AG09319 (cell line): ENCODE measurements around the gene KDM4D.
"Not testable (repeated sequence)": the region's sequence is repeated elsewhere in the genome, so short reads cannot be mapped to it uniquely, and the experiment has no call there.

ENCODE experiments used
- DNase-seq: peaks from one replicate; pipeline ENCODE4 v3.0.0-alpha.2; 2010; ENCODE audit warnings: low read depth; ENCODE audit errors: extremely low read depth
- TF ChIP-seq, protein P1 (sequence below): IDR thresholded peaks from 2 replicates; pipeline ENCODE4 v1.5.1; 2011; ENCODE audit warnings: low read depth, mild to moderate bottlenecking, inconsistent platforms, low read length, moderate library complexity

KDM4D gene

DNA sequence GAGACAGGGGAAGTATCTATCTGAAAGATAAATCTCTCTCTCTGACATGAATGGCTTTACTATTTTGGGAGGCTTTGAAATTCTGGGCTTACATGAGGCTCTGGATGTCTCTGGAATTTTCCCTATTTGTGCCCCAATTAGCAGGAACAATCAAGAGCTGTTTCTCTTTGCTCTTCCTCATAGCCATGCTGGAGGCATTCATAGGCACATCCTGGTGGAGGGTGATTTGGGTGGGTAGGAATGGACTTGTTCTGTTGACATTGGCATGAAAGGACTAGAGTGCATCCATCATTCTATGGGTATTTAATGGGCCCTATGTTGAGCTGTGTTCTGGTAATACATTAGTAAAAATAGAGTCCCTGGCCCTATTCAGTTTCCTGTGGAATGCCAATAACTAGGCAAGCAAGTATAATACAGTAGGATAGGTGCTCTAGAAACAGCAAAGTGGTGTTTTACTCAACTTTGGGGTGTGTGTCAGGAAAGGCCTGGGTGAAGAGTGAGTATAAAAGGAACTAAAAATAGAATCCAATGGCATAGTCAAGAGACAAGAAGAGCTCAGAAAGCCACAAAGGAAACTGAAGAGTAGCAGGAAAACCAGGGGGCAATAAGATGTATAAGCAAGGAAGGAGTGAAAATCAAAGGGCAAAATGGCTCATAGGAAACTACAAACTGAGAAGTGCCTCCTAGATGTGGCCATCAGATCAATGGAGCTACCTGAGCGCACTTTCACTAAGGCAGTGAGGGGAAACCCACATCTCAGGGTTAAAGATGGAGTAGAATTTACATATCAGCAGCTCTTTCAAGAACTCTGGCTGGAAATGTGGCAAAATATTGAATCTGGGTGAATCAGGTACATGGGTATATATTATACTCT lies 45.2 kb upstream of the KDM4D start:
- DNase-seq, result no peak
- TF ChIP-seq, protein P1, sequence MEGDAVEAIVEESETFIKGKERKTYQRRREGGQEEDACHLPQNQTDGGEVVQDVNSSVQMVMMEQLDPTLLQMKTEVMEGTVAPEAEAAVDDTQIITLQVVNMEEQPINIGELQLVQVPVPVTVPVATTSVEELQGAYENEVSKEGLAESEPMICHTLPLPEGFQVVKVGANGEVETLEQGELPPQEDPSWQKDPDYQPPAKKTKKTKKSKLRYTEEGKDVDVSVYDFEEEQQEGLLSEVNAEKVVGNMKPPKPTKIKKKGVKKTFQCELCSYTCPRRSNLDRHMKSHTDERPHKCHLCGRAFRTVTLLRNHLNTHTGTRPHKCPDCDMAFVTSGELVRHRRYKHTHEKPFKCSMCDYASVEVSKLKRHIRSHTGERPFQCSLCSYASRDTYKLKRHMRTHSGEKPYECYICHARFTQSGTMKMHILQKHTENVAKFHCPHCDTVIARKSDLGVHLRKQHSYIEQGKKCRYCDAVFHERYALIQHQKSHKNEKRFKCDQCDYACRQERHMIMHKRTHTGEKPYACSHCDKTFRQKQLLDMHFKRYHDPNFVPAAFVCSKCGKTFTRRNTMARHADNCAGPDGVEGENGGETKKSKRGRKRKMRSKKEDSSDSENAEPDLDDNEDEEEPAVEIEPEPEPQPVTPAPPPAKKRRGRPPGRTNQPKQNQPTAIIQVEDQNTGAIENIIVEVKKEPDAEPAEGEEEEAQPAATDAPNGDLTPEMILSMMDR, result no peak

DNA sequence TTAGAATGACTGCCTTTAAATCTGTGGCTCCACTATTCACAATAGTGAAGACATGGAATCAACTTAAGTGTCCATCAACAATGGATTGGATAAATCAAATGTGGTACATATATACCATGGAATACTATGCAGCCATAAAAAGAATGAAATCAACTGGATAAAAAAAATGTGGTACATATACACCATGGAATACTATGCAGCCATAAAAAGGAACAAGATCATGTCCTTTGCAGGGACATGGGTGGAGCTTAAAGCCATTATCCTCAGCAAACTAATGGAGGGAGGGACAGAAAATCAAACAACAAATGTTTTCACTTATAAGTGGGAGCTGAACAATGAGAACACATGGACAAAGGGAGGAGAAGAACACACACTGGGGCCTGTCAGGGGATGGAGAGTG lies 41.4 kb upstream of the KDM4D start:
- not testable (repeated sequence) for DNase-seq

DNA sequence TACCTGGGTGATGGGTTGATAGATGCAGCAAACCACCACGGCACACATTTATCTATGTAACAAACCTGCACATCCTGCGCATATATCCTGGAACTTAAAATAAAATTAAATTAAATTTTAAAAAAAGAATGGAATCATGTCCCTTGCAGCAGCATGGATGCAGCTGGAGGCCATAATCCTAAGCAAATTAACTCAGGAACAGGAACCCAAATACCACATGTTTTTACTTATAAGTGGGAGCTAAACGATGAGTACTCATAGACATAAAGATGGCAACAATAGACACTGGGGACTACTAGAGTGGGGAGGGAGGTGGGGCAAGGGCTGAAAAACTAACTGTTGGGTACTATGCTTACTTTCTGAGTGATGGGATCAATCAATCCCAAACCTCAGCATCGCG lies 41.0 kb upstream of the KDM4D start:
- DNase-seq, result no peak
- TF ChIP-seq, protein P1, result no peak

DNA sequence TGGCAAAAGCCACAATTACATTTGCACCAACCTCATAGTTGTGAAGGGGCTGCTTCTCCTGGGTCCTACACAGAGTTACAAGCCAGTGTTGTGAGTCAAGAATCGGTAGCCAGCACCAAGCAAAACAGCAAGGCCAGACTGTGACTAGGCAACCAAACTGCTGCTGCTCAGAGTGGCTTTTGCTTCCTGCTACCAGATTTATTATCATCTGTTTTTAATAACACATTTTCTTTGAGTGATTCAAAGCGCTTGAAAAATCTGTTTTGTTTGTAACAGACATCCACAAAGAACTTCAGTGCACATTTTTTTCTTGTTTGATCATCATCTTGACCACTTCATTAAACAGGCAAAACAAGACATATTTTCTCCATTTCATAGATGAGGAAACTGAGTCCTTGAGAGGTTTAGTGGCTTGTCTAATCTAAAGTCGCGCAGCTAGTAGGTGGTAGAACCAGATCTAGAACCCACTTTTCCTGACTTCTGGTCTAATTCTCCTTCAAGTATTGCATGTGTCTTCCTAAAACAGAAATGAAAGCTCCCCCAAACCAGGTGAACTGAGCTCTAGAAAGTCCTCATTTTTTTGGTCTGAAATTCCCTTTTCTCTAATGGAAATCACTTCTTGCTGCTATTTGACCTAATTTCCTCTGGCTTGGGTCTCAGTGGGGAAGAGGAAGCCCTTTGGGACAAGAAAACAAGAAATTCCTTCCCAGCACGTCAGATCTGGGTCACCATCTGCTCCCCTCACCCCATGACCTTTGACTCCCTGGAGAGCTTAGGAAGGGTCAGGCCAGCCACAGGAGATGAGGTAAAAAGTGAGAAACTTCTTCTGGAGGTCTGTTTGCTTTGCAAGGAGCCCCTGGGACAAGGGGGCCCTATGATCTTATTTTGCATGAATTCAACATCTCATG lies 40.0 kb upstream of the KDM4D start:
- TF ChIP-seq, protein P1, result no peak
- peak; percentile 88 for DNase-seq

DNA sequence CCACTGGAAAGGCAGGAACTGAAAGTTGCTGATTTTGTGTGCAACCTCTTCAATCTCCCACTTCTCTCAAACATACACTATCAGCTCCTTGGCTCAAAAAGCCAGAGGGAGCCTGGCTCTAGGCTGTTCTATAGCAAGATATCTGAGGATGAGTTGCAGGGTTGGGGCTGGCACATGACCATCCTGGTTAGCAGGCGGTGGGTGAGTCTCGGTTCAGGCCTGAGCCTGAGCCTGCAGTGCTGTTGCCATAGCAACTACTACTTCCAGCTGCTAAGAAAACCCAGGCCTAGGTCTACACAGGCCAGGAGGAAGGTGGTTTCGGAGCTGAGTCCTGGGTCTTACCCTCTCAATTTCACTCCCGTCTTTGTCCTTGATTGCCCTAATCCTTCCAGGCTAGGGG lies 39.1 kb upstream of the KDM4D start:
- TF ChIP-seq, protein P1, result no peak
- no peak for DNase-seq

DNA sequence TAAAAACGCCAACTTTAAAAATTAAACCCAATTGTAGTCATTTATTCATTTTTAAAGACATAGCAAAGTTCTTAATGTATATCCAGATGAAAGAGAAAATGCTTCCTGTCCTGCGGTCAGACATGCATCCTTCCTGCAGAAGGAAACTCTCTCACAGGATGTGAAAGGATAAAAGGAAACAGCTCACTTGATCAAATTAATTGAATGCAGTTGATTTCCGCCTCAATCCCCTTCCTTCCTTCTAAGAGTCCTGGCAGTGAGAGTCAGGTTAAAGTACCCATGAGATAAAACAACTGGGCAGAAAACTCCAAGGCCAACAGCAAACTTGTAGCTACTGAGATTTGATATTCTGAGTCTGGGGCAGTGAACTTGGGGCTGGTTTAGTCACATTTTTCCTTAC lies 38.7 kb upstream of the KDM4D start:
- TF ChIP-seq, protein P1, result no peak

DNA sequence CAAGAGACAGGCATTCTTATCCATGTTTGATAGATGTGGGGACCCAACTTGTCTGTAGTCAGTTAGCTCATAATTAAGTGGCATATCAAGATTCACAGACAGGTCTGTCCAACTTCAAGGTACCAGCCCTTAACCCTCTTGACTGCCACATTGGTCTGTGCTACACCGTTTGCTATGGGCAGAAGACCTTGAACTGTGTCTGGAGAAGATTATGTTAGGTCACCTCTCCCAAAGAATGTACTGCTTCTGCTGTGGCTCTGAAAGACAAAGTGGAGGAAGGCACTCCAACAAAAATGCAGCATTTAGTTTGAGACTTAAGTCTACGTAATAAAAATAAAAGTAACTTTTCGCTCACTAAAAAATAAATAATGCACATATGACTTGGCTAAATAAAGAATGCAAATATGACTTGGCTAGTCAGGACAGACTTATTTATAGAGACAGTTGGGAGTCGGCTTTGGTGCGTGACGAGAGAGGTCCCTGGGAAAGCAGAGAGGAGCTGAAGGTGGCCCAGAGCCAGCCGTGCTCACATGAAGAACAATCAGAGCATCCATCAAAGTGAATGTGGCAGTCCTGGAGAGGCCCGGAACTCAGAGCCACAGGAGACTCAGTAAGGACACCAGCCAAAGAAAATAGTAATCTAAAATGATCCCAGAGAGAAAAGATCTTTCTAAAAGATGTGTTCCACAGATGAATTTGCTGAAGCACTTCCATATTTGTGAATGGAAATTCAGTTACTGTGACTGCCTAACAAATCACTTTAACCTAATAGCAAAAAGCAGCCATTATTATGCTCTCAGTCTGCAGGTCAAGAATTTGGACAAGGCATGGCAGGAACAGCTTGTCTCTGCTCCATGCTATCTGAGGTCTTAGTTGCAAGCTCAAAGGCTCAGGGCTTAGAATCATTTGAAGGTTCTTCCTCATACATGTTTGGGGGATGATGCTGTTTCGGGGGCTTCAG lies 35.1 kb upstream of the KDM4D start:
- DNase-seq, result peak; percentile 54
- TF ChIP-seq, protein P1, result no peak

More for the DNA sequence above, 38.7 kb upstream of the KDM4D start:
- no peak for DNase-seq
